H1 (cell line): ENCODE data around the gene SPATS2L.

ENCODE experiments used
- ATF3 ChIP-seq: IDR thresholded peaks from 2 replicates; pipeline ENCODE4 v1.6.1; 2011; ENCODE audit warnings: low read depth, mild to moderate bottlenecking, low read length; ENCODE audit not compliant: insufficient read depth
- CTCF ChIP-seq, 3 experiments: IDR thresholded peaks; 1 replicate in 2 of 3; 2 replicates in 1 of 3; pipeline versions ENCODE4 v1.5.1 to v1.6.1; 2011; ENCODE audit warnings: low read length in 3 of 3, mild to moderate bottlenecking in 3 of 3, inconsistent platforms in 2 of 3, low read depth in 1 of 3, moderate library complexity in 1 of 3; ENCODE audit not compliant: insufficient read depth in 1 of 3; ENCODE audit errors: control extremely low read depth in 1 of 3
- EGR1 ChIP-seq: IDR thresholded peaks from 2 replicates; pipeline ENCODE4 v1.6.1; 2011; ENCODE audit warnings: low read depth, low read length, borderline replicate concordance
- FOSL1 ChIP-seq: IDR thresholded peaks from 2 replicates; pipeline ENCODE4 v1.6.1; 2011; ENCODE audit warnings: mild to moderate bottlenecking, low read depth, low read length, moderate library complexity; ENCODE audit not compliant: insufficient read depth
- POLR2A ChIP-seq, 2 experiments: IDR thresholded peaks; 1 replicate in 1 of 2; 2 replicates in 1 of 2; pipeline ENCODE4 v1.6.1; 2011; ENCODE audit warnings: low read depth in 2 of 2, low read length in 2 of 2, mild to moderate bottlenecking in 2 of 2; ENCODE audit errors: control extremely low read depth in 1 of 2
- RNF2 ChIP-seq: fragments of 200-900, 300-1000 bp; sonication (generic); IDR thresholded peaks from 2 replicates; pipeline ENCODE4 v1.7.1; 2016; ENCODE audit warnings: borderline replicate concordance, low read depth, mild to moderate bottlenecking, antibody characterized with exemption, low read length; ENCODE audit not compliant: poor library complexity, severe bottlenecking; ENCODE audit errors: missing control alignments
- TEAD4 ChIP-seq: IDR thresholded peaks from 2 replicates; pipeline ENCODE4 v1.6.1; 2012; ENCODE audit warnings: low read depth, low read length, inconsistent platforms, mixed read lengths

GRCh38 chr2:200351815-200352214 lies 45.3 kb downstream of the SPATS2L start:
- TF ChIP-seq TEAD4 (no peak), RNF2 (no peak), ATF3 (no peak), CTCF (IDR thresholded peaks at IDR 0.05; ENCODE audit: control extremely low read depth in 1 of 3, insufficient read depth in 1 of 3, low read depth in 1 of 3, low read length in 3 of 3) (no peak), POLR2A (IDR thresholded peaks at IDR 0.05; ENCODE audit: control extremely low read depth in 1 of 2, low read depth in 2 of 2, low read length in 2 of 2) (no peak), FOSL1 (no peak), EGR1 (no peak)
